Fibroblast of skin of right quadriceps (primary cell): ENCODE measurements around the gene TXLNA.
A peak's percentile ranks its signal among the peaks of the same experiment; 100 is the strongest.
"Not testable (repeated sequence)": the region's sequence is repeated elsewhere in the genome, so short reads cannot be mapped to it uniquely, and the experiment has no call there.

Source experiments
- DNase-seq: peaks from one replicate; pipeline ENCODE4 v3.0.0-alpha.2; 2013

The TXLNA gene

DNA sequence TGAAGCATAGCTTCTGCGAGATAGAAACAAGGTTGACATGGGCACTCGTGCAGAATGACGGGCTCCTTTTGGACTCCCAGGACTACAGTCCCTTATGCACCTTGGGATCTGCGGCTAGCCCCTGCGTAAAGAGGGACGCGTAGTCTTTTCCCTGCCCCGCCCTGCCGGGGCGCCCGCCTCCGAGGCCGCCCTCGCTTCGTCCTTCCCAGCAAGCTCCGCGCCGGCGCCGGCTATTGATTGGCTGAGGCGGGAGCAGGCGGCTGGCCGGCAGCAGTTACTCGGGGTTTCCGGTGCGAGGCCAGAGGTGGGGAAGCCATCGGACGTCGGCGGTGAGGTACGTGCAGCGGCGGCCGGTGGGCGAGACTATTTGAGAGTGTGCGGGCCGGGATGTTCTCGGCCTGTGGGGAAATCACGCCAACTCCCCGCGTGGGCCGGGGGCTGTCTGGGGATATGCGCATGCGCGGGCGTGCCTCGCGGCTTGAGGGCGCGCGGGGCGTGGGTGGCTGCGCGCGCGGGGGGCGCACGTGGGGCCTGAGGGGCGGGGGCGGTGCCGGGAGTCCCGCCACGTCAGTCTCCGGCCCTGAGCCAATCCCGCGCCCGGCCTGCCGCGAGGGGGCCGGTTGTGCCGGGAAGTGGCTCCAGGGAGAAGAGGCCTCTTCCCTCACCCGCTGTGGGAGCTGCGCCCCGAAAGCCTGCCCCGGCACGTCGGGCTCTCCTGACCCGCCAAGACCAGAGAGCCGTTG lies at the start of gene TXLNA:
Gene TXLNA, plus strand, starts transcription at position 233 of the 743 bp plus-strand sequence. CDS start 671 bp downstream, outside the sequence.
- DNase-seq: peak; percentile 91

DNA sequence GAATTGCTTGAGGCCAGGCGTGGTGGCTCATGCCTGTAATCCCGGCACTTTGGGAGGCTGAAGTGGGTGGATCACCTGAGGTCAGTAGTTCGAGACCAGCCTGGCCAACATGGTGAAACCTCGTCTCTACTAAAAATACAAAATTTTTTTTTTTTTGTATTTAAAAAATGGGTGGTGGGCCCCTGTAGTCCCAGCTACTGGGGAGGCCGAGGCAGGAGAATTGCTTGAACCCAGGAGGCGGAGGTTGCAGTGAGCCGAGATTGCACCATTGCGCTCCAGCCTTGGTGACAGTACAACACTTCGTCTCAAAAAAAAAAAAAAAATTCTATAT lies 45.6 kb upstream of the TXLNA start:
- not testable (repeated sequence) for DNase-seq

DNA sequence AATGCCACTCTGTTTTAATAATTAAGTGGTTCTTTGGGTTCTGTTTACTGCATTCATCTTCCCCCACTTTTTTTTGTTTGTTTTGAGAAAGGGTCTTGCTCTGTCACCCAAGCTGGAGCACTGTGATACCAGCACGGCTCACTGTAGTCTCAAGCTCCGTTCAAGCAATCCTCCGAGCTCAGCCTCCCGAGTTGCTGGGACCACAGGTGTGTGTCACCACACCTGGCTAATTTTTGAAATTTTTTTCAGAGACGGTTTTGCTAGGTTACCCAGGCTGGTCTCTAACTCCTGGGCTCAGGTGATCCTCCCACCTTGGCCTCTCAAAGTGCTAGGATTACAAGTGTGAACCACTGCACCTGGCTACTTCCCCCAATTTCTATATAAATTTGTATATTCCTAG lies 42.4 kb upstream of the TXLNA start:
- no peak for DNase-seq

DNA sequence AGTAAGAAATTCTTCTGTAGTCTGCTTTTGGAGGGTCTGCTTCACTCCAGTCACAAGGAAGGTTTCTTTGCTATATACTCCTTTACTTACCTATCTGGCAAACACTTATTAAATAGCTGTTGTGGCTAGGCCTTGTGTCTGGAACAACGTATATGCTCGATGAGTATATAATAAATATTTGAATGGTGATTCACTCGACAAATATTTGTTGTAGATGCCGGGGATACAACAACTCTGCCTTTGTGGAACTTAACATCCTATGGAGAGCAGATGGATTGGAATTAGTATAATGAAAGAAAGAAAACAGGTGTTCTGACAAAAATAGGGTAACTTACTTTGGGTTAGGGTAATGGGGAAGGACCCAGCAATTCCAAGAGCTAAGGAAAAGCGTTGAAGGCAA lies 40.5 kb upstream of the TXLNA start:
- DNase-seq: peak; percentile 60

DNA sequence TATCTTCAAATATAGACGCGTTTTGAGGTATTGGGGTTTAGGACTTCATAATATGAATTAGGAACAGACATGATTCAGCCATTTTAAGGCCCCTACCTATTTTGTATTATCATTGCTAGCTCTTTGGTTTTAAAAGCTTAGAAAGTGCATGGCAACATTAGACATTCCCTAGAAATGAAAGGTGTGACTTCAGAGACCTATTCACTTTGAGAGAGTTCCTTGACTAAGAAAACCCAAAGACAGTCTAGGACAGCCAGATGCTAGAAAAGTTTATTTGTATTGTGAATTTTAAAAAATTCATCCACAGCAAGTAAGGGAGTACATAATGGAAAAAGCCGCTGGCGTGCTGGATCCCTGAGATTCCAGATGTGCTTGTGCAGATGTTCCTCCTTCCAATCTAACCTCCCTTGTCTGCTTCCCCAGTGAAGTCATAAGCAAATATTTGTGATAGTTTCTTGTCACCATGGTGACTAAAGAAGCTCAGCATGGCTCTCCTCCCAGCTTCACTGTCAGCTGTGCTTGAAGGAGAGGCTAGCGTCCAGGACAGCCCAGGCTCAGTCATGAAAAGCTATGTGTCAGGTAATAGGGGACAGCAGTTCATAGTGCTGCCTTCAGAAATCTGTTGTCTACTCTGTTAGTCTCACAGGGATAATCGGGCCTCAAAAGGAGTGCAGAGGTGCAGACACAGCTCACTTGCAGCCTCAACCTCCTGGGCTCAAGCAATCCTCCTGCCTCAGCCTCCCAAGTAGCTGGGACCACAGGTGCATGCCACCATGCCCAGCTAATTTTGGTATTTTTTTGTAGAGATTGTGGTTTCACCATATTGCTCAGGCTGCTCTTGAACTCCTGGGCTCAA lies 36.8 kb upstream of the TXLNA start:
- peak; percentile 76 for DNase-seq

DNA sequence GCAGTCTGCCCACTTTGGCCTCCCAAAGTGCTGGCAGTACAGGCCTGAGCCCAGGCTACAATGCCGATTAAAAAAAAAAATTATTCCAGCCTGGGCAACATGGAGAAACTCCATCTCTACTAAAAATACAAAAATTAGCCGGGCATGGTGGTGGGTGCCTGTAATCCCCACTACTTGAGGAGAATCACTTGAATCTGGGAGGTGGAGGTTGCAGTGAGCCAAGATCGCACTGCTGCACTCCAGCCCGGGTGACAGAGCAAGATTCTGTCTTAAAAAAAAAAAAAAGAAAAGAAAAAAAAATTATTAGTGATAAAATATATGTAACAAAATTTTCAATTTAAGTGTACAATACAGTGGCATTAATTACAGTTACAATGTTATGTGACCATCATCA lies 36.2 kb upstream of the TXLNA start:
- not testable (repeated sequence) for DNase-seq

DNA sequence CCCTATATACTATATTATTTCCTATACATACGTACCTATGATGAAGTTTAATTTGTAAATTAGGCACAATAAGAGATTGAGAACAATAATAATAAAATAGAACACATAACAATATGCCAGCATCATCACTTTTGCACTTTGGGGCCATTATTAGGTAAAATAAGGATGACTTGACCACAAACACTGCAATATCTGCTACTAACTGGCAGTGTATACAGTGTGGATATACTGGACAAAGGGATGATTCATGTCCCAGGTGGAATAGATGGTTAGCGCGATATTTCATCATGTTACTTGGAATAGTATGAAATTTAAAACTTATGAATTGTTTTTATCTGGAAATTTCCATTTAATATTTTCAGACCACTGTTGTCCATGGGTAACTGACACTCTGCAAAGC lies 35.4 kb upstream of the TXLNA start:
- peak; percentile 18 for DNase-seq

DNA sequence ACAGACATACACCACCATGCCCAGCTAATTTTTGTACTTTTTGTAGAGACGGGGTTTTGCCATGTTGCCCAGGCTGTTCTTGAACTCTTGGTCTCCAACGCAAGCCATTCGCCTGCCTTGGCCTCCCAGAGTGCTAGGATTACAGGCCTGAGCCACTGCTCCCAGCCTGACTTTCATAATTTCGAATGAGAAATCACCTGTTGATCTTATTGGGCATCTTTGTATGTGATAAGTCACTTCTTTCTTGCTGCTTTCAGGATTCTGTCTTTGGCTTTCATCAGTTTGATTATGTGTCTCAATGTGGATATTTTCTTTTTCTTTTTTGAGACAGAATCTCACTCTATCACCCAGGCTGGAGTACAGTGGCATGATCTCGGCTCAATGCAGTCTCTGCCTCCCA lies 31.7 kb upstream of the TXLNA start:
- DNase-seq: not testable (repeated sequence)

DNA sequence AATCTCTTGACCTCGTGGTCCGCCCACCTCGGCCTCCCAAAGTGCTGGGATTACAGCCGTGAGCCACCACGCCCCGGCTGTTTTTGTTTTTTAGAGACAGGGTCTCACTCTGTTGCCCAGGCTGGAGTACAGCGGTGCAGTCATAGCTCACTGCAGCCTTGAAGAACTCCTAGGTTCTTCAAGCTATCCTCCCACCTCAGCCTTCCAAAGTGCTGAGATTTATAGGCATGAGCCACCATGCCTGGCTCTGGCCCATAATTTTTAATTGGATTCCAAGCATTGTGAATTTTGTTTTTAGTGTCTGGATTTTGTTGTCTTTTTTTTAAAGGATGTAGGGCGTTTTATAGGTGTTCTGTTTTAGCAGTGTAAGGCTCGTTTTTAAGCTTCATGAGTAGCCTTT lies 28.6 kb upstream of the TXLNA start:
- DNase-seq: peak; percentile 52

DNA sequence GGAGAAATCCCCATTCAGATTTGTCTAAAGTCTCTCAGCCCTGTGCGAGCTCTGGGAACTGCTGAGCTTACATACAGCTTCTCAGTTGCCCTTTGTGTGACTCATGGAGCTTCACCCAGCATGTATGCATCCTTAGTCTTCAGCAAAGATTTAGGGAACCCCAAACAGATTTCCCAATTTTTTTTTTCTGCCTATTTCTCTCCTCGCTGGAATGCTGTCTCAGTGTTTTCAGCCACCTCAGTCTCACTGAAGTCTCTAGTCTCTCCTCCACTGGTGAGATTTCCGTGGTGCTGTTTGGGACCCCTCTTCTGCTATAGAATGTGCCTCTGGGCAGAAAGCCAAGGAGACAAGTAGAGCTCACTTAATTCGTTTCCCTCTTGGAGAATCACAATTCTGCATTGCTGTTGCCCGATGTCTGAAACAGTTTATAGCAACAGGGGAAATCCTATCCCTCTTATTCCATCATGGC lies 28.1 kb upstream of the TXLNA start:
- peak; percentile 79 for DNase-seq

DNA sequence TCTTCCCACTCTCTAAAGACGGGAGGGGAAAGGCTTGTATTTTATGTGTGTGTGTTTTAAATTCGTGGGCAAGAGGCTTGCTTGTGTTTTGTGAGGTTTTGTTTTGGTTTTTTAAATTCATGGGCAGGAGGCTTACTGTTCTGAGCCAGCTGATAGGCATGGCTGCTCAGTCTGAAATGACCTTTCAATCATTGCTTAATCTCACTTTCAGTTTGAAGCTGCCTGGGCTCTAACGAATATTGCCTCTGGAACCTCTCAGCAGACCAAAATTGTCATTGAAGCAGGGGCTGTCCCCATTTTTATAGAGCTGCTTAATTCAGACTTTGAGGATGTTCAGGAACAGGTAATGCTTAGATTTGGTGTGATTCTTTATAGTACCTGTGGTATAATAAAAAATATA lies 20.3 kb upstream of the TXLNA start:
- no peak for DNase-seq

DNA sequence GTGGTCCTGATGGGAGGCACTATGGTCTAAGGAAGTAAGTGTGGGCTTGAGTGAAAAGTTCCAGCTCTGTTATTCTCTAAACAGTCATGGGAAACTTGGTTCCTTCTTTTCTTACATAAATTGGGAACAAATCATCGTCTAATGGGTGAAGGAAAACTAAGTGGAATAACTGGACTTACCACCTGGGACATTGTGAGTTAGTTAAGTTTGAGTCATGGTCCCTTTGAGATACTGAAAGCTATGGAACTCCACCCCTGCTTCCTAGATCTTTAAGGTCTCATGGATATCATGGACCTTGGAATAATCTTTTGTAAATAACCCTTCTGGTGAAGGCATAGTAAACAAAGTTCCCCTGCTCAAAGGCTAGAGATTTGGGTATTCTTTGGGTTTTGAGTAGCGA lies 16.1 kb upstream of the TXLNA start:
- DNase-seq: no peak

DNA sequence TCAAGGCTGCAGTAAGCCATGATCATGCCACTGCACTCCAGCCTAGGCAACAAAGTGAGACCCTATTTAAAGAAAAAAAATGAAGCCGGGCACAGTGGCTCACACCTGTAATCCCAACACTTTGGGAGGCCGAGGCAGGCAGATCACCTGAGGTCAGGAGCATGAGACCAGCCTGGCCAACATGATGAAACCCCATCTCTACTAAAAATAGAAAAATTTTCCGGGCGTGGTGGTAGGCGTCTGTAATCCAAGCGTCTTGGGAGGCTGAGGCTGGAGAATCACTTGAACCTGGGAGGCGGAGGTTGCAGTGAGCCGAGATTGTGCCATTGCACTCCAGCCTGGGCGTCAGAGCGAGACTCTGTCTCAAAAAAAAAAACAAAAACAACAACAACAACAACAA lies 13.8 kb upstream of the TXLNA start:
- not testable (repeated sequence) for DNase-seq

DNA sequence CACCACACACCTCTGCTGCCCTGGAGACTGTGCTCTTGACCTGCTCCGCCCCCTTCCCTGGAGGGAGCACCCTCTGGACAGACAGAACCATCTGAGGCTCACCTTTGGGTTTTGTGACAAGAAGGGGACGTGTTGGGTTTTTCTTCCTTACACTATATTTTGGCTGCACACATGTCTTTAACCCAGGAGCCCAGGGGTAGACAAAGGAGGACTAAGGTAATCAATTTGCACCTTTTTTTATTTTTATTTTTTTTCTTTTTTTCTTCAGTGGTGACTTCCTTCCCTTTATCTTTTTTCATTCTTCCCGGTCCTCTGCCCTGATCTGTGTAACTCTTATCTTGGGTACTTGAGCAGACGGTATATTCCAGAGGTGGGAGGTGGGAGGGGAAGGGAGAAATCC lies 8.5 kb upstream of the TXLNA start:
- DNase-seq: no peak

DNA sequence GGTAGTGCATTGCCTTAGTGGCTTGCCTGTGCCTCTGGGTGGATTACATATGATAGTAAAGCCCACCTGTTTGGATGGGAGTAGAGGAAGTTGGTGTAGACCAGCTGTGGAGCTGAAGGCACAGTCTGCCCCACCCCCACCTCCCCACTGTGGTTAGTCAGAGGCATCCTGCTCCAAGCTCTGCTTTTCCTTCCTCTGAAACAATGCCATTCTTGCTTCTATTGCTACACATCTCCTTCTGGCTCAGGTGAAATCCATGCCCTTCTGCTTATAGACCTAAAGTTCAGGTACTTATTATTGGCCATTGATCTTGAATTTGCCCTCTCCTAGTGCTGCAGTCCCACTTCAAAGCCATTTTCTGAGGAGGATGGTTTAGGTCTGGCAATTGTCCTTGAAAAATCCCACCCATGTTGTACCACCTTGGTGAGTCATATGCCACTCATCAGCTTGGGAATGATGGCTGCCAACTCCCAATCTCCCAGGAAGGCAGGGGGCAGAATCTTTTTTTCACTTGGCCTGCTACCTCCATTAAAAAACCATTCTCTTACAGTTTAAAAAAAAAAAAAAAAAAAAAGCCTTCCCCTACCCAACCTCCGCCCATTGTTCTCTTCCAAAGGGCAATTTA lies 6.7 kb upstream of the TXLNA start:
- DNase-seq: peak; percentile 17

DNA sequence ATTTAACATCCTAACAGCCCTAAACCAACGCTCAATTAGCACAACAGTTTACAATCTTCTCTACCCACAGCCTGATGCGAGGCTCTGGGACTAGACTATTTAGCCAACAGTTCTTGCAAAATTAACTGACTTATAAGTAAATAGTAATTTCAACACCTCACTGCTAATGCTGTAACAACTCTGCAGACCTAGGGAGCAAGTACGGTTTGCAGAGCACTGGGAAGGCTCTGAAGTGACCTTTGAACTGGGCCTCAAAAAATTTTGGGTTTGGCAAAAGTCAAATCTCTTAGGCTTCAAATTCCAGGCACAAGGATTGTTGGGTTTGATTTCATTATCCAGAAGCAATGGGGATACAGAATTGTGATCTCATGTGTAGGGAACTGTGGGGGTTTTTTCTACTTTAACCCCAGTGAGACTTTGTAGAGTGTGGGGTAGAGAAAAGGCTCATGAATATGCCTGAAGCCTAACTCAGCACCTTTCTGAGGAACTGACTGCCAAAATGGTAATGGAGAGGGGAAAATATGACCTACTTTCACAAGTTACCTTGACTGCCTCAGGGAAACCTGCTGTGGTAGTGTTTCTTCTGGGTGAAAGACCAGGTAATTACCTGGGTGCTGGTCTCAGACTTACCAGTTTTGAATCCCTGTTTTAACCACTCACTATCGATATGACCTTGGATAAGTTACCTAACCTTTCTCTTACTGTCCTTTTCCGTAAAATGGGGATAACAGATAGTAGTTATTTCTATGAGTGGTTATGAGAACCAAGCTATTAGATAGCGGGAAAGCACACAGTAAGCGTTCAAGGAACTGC lies 889 bp upstream of the TXLNA start:
- DNase-seq: no peak

DNA sequence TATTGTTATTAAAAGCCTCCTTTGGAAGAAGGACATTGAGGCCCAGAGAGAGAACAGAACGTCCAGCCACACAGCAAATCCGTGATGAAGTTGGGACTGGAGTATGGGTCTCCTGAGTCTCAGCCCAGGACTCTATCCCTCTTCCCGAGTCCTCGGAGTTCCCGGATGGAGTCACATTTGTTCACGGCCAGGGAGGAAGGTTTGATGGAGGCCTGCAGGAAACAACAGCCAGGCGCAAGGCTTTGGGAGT lies 357 bp upstream of the TXLNA start:
- DNase-seq: no peak

DNA sequence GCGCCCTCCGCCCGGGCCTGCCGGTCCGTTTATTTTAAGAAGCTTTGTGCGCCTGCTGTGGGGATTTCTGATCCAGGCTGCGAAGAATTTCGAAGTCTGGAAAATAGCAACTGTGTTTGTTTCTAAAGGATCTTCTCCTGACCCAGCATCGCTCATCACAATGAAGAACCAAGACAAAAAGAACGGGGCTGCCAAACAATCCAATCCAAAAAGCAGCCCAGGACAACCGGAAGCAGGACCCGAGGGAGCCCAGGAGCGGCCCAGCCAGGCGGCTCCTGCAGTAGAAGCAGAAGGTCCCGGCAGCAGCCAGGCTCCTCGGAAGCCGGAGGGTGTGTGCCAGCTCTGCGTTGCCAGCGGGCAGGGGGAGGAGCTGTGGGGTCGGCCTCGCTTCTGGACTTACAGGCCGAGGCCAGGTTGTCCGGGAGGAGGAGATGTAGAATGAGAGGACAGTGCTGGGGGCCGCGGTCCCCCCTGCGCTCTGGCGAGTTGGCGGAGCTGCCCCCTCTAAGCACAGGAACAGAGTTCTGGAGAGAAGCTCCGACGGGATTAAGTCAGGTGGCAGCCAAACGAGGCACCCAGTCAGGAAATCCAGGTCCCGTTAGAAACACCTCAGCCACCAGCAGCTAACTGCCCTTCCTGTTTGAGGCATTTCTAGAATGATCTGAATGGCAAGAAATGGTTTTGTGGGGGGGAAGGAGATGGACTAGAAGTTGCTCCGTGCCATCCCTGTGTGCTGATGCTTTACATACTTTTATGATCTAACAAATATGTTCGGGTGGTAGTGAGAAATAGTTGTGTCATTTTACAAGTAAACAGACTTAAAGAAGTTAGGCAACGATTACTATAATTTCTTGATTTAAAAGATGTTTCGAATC lies 948 bp downstream of the TXLNA start:
- peak; percentile 47 for DNase-seq

DNA sequence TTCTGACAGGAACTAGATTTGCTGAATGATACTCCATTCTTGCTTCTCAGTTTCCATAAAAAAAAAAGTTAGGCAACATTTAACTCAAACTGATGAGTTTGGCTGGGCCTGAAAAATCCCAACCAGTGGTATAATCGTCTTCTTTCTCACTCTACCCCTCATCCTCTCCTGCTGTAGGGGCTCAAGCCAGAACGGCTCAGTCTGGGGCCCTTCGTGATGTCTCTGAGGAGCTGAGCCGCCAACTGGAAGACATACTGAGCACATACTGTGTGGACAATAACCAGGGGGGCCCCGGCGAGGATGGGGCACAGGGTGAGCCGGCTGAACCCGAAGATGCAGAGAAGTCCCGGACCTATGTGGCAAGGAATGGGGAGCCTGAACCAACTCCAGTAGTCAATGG lies 1.6 kb downstream of the TXLNA start:
- DNase-seq: no peak

DNA sequence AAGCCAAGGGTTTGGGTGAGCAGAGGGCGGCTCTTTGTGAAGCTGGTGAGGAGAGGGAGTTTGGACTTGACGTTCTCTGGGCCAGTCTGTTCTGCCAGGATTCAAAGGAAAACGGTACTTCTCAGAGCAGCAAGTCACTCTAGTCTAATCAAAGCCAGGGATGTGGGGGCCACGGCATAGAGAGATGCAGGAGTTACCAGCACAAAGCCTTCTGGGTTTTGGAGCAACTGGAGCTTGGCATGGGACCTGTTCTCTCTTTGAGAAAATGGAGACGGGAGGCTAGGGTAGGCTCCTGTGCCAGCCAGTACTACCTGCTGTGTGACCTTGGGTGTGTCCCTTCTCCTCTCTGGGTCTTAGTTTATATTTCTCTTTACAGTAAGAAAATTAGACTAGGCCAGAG lies 2.1 kb downstream of the TXLNA start:
- DNase-seq: no peak

DNA sequence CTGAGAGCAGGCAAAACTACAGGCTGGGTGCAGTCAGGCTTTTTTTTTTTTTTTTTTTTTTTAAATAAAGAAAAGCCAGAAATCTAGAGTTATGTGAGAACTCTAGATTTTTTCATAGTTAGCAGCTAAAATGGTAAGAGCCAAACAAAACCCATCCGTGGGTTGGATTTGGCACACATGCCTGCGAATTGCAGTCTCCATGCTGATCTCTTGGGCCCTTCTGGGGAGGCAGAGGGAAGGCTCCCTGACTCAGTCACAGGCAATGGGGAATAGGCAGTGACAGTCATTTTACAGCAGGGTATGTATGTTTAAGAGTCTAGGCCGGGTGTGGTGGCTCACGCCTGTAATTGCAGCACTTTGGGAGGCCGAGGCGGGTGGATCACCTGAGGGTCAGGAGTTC lies 2.6 kb downstream of the TXLNA start:
- DNase-seq: no peak

DNA sequence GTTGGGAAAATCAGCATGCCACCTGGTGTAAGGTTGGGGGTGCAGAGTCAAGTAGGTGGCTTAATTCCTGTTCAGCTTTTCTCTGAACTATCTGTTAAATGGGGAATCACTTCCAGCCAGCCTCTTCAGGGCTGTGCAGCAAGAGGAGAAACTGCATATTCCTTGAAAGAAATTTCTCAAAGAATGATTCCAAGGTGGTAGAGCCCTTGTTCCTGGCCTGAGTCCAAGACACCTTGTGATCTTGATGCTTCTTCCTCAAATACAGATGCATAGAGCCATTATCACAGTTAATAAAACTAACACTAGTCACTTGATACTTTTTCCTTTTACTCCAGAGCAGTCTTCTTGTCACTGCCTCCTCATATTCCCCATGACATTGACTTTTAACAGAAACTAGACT lies 5.2 kb downstream of the TXLNA start:
- DNase-seq: no peak
